ENCODE measurements around the gene TMEM63A. TPM values are rescaled to one million over a fixed set of nuclear protein-coding genes. Genes with fewer than 3 reads are reported as not detected.

The TMEM63A gene
- polyA plus RNA-seq, 1 donor (not counting 4 experiments of a cell fraction or from before 2014, with no cell fraction given), result 16.5 TPM

- H3K27ac ChIP-seq (ENCODE audit: control insufficient read depth, insufficient read depth, low read length), result no peak overlapping the region
- TF ChIP-seq CTCF (optimal IDR thresholded peaks at IDR 0.05 in 1 of 3, IDR thresholded peaks at IDR 0.05 in 1 of 3, conservative IDR thresholded peaks at IDR 0.05 in 1 of 3; ENCODE audit: extremely low read depth in 1 of 3, insufficient read depth in 2 of 3, low read length in 3 of 3) (no peak), EZH2 (IDR thresholded peaks at IDR 0.05; ENCODE audit: low read length) (no peak)
- no peaks in the 10 kb centered on the region for H3K9me1 ChIP-seq (ENCODE audit: control insufficient read depth, extremely low read depth, insufficient read depth, low read length)
- no peaks in the 10 kb centered on the region for H3K79me2 ChIP-seq (ENCODE audit: control insufficient read depth, insufficient read depth, low read length)
- H3K4me2 ChIP-seq (ENCODE audit: control insufficient read depth, extremely low read depth, insufficient read depth, low read depth, low read length), result no peak overlapping the region
- no peaks in the 10 kb centered on the region for H4K20me1 ChIP-seq (ENCODE audit: control insufficient read depth, extremely low read depth, insufficient read depth, low read length)
- dilution Hi-C loops (cut with MboI; ENCODE audit: extremely low pct_ligation_motif_present, low sequenced_read_pairs), result no loop called here
- no peaks in the 10 kb centered on the region for H3K36me3 ChIP-seq (ENCODE audit: control insufficient read depth in 2 of 2, extremely low read depth in 1 of 2, insufficient read depth in 2 of 2, low read length in 2 of 2)
- H3K4me1 ChIP-seq (ENCODE audit: control insufficient read depth, extremely low read depth, insufficient read depth, low read length), result no peaks in the 10 kb centered on the region
- no peak overlapping the region for H3K4me3 ChIP-seq (ENCODE audit: control insufficient read depth in 2 of 3, extremely low read depth in 1 of 3, insufficient read depth in 2 of 3, low read depth in 1 of 3, low read length in 3 of 3)
- no peak for FAIRE-seq
- H2AFZ ChIP-seq (ENCODE audit: control insufficient read depth, low read length), result no peak overlapping the region
- DNase-seq (ENCODE audit: low read depth, low spot score), result no peak
- H3K9me3 ChIP-seq (ENCODE audit: control insufficient read depth, low read depth, low read length), result no peaks in the 10 kb centered on the region
- no peaks in the 10 kb centered on the region for H3K27me3 ChIP-seq (ENCODE audit: control insufficient read depth, extremely low read depth, insufficient read depth, low read length)
- H3K9ac ChIP-seq (ENCODE audit: control insufficient read depth, extremely low read depth, insufficient read depth, low read length), result no peak overlapping the region
These were observed 21.4 kb upstream of the TMEM63A start for GRCh38 chr1:225903623-225904022.

GRCh38 chr1:225899044-225899925 lies 17.1 kb upstream of the TMEM63A start:
- Histone ChIP-seq H3K9me3 (ENCODE audit: control insufficient read depth, low read depth, low read length) (no peaks in the 10 kb centered on the region), H3K9me1 (ENCODE audit: control insufficient read depth, extremely low read depth, insufficient read depth, low read length) (no peaks in the 10 kb centered on the region), H3K27ac (ENCODE audit: control insufficient read depth, insufficient read depth, low read length) (no peak overlapping the region), H3K79me2 (ENCODE audit: control insufficient read depth, insufficient read depth, low read length) (no peaks in the 10 kb centered on the region), H3K4me3 (ENCODE audit: control insufficient read depth in 2 of 3, extremely low read depth in 1 of 3, insufficient read depth in 2 of 3, low read depth in 1 of 3, low read length in 3 of 3) (no peak overlapping the region), H3K27me3 (ENCODE audit: control insufficient read depth, extremely low read depth, insufficient read depth, low read length) (no peaks in the 10 kb centered on the region), H3K4me2 (ENCODE audit: control insufficient read depth, extremely low read depth, insufficient read depth, low read depth, low read length) (no peak overlapping the region), H3K36me3 (ENCODE audit: control insufficient read depth in 2 of 2, extremely low read depth in 1 of 2, insufficient read depth in 2 of 2, low read length in 2 of 2) (no peaks in the 10 kb centered on the region), H3K9ac (ENCODE audit: control insufficient read depth, extremely low read depth, insufficient read depth, low read length) (no peak overlapping the region), H3K4me1 (ENCODE audit: control insufficient read depth, extremely low read depth, insufficient read depth, low read length) (peaks cover 10% of the 10 kb centered on the region), H4K20me1 (ENCODE audit: control insufficient read depth, extremely low read depth, insufficient read depth, low read length) (no peaks in the 10 kb centered on the region), H2AFZ (ENCODE audit: control insufficient read depth, low read length) (no peak overlapping the region)
- FAIRE-seq (no peak), DNase-seq (ENCODE audit: low read depth, low spot score) (no peak)
- dilution Hi-C loops (cut with MboI; ENCODE audit: extremely low pct_ligation_motif_present, low sequenced_read_pairs), result no loop called here
- TF ChIP-seq EZH2 (IDR thresholded peaks at IDR 0.05; ENCODE audit: low read length) (no peak), CTCF (optimal IDR thresholded peaks at IDR 0.05 in 1 of 3, IDR thresholded peaks at IDR 0.05 in 1 of 3, conservative IDR thresholded peaks at IDR 0.05 in 1 of 3; ENCODE audit: extremely low read depth in 1 of 3, insufficient read depth in 2 of 3, low read length in 3 of 3) (no peak)

Data from keratinocyte (primary cell).